Measurements from ENCODE around the gene COL9A2.
A peak's percentile ranks its signal among the peaks of the same experiment; 100 is the strongest.

COL9A2 gene

DNA sequence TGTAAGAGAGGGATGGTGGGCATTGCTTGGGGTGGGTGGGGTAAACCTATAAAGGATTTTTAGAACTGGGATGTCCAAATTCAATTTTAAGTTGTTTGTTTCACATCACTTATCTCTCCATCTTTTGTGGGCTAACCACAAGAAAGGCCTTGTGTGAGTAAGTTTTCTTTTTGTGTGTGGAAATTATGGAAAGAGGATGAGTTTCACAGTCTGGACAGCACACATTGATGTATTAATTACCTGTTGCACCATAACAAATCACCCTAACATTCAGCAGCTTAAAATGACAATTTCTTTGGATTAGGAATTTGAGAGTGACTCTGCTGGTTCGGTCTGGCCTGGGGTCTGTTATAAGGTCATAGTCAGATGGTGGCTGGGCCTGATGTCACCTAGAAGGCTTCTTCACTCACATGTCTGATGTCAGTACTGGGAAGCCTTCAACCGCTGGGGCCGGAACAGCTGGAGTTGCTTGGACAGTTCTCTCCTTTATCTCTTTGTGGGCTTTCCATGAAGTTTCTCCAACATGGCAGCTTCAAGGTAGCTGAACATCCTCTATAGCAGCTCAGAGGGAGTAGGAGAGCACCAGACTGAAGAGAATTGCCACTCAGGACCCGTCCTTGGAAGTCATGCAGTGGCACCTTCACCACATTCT, 2.0 kb upstream of the COL9A2 start:
- no peak for DNase-seq (ENCODE audit: low read depth in 1 of 2, low spot score in 1 of 2)

DNA sequence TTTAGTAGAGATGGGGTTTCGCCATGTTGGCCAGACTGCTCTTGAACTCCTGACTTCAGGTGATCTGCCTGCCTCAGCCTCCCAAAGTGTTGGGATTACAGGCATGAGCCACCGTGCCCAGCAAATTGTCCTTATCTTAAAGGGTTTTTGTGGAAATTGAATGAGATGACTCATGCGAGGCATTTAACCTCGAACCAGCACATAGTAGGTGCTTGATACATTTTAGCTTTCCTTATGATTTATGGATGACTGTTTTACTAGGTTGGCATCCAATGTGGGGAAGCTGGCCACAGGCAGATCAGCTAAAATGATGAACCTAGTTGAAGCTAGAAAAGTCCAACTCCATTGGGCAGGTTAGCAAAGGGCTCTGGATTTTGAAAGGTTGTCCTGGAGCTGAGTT, 1.4 kb upstream of the COL9A2 start:
- DNase-seq (ENCODE audit: low read depth in 1 of 2, low spot score in 1 of 2): no peak

- DNase-seq (ENCODE audit: low read depth in 1 of 2, low spot score in 1 of 2): no peak
These were observed 448 bp upstream of the COL9A2 start for GRCh38 chr1:40317394-40318074.

DNA sequence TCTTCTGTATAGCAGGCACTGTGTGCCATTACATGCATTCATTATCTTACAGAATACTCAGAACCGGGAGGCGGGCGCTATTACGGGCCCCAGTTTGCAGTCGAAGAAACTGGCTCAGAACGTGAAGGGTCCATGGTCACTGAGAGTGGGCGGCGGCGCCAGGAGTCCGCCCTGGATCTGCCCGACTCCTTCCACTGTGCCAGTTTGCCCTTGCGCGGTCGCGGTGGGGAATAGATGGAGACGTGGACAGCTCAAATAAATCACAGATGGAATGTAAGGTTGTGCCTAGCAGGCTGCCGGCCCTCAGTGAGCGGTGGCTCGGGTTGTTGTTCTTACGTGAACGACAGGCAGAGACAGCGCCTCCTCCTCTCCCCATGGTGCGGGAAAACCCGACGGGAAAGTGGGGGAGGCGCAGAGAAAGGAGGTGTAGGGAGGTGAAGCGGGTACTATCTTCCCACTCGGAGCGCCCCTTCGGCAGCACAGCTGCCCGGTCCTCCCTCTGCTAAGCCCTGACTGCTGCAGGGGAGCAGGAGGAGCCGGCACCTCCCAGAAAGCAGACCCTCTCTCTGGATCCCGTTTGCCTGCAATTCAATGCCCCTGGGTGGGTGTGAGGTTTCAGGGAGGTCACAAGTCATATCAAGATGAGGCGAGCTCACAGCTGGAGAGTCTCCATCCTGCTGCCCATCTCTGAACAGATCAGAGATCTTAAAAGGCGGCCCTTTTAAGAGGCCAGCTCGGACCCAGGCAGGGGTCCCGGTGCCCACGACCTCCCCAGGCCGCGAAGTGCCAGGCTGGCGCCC, 1.1 kb downstream of the COL9A2 start:
- peak in 1 of 2 donors; percentile 13 for DNase-seq (ENCODE audit: low read depth in 1 of 2, low spot score in 1 of 2)

DNA sequence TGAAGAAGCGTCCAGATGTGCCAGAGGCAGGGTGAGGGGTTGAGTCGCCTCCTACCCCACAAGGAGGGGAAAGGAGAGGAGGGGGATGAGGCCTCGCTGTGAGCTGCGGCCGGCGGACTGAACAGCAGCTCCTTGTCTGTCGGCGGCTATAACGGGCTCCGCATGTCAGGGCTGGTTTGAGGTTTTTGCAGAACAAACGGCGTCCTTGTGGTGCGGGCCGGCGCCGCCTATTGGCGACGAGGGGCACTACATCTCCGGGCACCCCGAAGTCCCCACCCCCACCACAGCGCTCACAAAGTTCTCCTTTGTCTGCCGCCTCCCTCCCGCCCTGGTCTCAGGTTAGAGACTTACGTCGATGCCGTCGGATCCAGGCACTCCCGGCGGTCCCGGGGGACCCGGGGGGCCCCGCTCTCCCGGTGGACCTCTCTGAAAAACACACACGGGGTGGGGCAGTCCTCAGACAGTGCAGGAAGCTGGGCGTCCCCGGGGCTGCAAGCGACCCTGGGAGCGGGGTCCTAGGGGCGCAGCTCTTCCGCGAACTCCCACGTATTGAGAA, 1.8 kb downstream of the COL9A2 start:
- DNase-seq (ENCODE audit: low read depth in 1 of 2, low spot score in 1 of 2): peak; percentile 70 to 80

DNA sequence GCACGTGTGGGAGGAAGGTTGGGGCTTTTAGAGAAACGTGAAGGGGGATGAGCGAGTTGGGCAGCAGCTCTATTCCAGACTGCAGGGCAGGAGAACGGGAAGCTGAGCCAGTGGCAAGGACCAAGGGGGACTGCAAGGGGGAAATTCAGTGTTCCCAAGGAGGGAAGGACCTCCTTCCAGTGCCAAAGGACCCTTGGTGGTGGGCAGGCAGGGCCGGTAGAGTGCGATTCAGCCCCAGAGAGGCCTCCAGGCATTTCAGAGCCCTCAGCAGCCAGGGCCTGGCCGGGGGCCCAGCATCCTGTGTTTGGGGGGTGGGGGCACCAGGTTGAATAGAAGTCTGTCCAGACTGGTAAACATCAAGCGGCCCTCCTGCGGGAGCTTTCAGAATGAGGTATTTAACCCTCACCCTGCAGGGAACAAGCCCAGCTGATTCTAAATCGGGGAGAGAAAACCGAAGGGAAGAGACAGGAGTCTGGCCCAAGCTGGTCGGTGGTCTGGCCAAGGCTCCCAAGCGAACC, 2.3 kb downstream of the COL9A2 start:
- no peak for DNase-seq (ENCODE audit: low read depth in 1 of 2, low spot score in 1 of 2)

GRCh38 chr1:40313958-40314720, 2.9 kb downstream of the COL9A2 start:
- DNase-seq (ENCODE audit: low read depth in 1 of 2, low spot score in 1 of 2): no peak

- DNase-seq (ENCODE audit: low read depth in 1 of 2, low spot score in 1 of 2): no peak
These were observed 3.6 kb downstream of the COL9A2 start for GRCh38 chr1:40313329-40313957.

- no peak for DNase-seq (ENCODE audit: low read depth in 1 of 2, low spot score in 1 of 2)
These were observed 4.6 kb downstream of the COL9A2 start for GRCh38 chr1:40312238-40313205.

GRCh38 chr1:40311692-40312091, 5.4 kb downstream of the COL9A2 start:
- DNase-seq (ENCODE audit: low read depth in 1 of 2, low spot score in 1 of 2): no peak

GRCh38 chr1:40310983-40311642, 6.0 kb downstream of the COL9A2 start:
- DNase-seq (ENCODE audit: low read depth in 1 of 2, low spot score in 1 of 2): no peak

DNA sequence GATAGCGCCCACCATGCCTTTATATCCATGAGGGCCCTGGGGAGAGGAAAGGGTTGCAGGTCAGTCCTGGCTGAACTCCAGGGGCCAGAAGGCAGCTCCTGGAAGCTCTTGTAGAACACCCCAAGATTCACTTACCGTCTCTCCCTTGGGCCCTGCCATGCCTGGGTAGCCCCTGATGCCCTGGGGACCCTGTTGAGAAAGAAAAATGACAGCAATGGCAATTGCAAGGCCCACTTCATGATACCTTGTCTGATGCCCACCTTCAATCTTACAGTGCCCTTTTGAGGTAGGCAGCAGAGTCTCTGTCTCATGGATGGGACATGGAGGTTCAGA, 7.0 kb downstream of the COL9A2 start:
- DNase-seq (ENCODE audit: low read depth in 1 of 2, low spot score in 1 of 2): no peak

DNA sequence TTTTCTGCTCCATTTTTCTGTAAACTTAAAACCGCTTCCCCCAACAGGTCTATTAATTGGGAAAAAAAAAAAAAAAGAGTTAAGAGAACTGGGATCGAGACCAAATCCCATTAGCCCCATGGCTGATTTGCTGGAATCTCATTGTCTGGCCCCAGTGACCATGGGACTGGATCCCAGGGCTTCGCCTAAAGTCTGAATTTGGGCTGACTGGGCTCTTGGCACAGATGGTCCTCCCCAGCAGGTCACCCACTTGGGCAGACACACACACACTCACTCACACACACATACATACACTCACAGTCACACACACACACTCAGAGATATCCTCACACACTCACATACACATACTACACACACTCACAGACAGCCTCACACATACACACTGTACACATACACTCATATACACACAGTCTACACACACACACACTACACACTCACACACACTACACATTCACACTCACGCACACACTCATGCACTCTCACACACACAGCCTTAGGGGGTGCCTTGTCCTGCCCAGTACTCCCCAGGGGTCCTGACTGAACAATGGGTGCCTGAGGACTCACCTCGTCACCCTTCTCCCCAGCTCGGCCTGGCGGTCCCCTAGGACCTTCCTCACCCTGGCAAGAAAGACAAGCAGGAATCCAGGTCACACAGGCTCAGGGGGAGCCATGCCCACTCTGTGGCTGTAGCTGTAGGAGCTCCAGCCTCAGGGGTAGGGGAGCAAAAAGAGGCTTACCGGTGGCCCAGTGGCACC, 7.5 kb downstream of the COL9A2 start:
- DNase-seq (ENCODE audit: low read depth in 1 of 2, low spot score in 1 of 2): no peak

DNA sequence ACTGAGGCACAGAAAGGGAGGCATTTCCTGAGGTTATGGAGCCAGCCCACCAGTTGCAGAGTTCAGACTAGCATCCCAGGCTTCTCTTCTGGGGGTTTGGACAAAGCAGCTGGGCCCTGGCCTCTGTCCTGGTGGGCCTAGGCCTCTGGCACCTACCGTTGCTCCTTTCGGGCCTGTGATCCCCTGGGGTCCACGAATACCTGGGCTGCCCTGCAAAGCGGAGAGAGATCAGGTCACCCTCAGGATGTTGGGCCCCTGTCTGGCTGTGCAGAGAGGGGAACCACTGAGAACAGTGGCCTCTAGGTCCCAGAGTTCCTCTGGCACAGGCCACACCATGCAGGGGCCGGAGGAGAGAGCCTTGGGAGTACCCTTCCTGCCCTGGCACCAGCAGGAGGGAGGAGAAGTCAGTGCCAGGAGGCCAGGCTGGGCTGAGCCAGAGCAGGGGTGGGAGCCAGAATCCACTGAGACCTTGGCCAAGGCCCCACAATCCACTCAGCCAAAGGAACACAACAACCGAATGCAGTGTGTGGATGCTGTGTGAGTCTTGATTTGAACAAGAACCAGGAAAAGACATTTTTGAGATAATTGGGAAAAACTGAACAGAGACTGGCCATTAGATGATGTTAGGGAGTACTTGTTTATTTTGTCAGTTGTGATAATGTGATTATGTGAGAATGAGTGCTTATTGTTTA, 8.9 kb downstream of the COL9A2 start:
- no peak for DNase-seq (ENCODE audit: low read depth in 1 of 2, low spot score in 1 of 2)

GRCh38 chr1:40307186-40307585, 9.9 kb downstream of the COL9A2 start:
- DNase-seq (ENCODE audit: low read depth in 1 of 2, low spot score in 1 of 2): no peak

- DNase-seq (ENCODE audit: low read depth in 1 of 2, low spot score in 1 of 2): no peak
These were observed 10.8 kb downstream of the COL9A2 start for GRCh38 chr1:40306296-40306695.

GRCh38 chr1:40305871-40306270, 11.2 kb downstream of the COL9A2 start:
- DNase-seq (ENCODE audit: low read depth in 1 of 2, low spot score in 1 of 2): no peak

- DNase-seq (ENCODE audit: low read depth in 1 of 2, low spot score in 1 of 2): no peak
These were observed 11.6 kb downstream of the COL9A2 start for GRCh38 chr1:40305451-40305850.
